VCaP (cell line): ENCODE measurements around the gene SLC49A3.

Source experiments
- H3K27ac ChIP-seq: fragments of 450-650 bp; 2 replicates; pipeline ENCODE4 v1.5.1; 2017
- CTCF ChIP-seq: fragments of 450-650 bp; conservative IDR thresholded peaks from 2 replicates; pipeline ENCODE4 v1.5.1; 2017; ENCODE audit warnings: mild to moderate bottlenecking, moderate library complexity

The SLC49A3 gene

GRCh38 chr4:663046-663437 lies 25.9 kb downstream of the SLC49A3 start:
- TF ChIP-seq CTCF, result no peak
- no peak overlapping the region for H3K27ac ChIP-seq

GRCh38 chr4:661881-662761 lies 26.8 kb downstream of the SLC49A3 start:
- H3K27ac ChIP-seq, result no peak overlapping the region
- TF ChIP-seq CTCF, result no peak

- TF ChIP-seq CTCF, result no peak
- no peak overlapping the region for H3K27ac ChIP-seq
Observed at GRCh38 chr4:661231-661630, 27.7 kb downstream of the SLC49A3 start.

- TF ChIP-seq CTCF, result no peak
- H3K27ac ChIP-seq, result no peak overlapping the region
Observed at GRCh38 chr4:660401-660800, 28.6 kb downstream of the SLC49A3 start.

- H3K27ac ChIP-seq, result no peak overlapping the region
- no peak for TF ChIP-seq CTCF
Observed at GRCh38 chr4:659851-660250, 29.1 kb downstream of the SLC49A3 start.

- TF ChIP-seq CTCF, result no peak
- no peak overlapping the region for H3K27ac ChIP-seq
Observed at GRCh38 chr4:658681-659667, 30.0 kb downstream of the SLC49A3 start.
